HG02884 (cell line): Measurements from ENCODE around the gene FA2H.
"Not testable (repeated sequence)": the region's sequence is repeated elsewhere in the genome, so short reads cannot be mapped to it uniquely, and the experiment has no call there.

ENCODE experiments used
- ATAC-seq: cut with Tn5 transposase; IDR thresholded peaks from one replicate; pipeline ENCODE4 v1.9.1; 2021; ENCODE audit warnings: mild to moderate bottlenecking, moderate library complexity; ENCODE audit not compliant: unreplicated experiment

The FA2H gene, protein sequence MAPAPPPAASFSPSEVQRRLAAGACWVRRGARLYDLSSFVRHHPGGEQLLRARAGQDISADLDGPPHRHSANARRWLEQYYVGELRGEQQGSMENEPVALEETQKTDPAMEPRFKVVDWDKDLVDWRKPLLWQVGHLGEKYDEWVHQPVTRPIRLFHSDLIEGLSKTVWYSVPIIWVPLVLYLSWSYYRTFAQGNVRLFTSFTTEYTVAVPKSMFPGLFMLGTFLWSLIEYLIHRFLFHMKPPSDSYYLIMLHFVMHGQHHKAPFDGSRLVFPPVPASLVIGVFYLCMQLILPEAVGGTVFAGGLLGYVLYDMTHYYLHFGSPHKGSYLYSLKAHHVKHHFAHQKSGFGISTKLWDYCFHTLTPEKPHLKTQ

DNA sequence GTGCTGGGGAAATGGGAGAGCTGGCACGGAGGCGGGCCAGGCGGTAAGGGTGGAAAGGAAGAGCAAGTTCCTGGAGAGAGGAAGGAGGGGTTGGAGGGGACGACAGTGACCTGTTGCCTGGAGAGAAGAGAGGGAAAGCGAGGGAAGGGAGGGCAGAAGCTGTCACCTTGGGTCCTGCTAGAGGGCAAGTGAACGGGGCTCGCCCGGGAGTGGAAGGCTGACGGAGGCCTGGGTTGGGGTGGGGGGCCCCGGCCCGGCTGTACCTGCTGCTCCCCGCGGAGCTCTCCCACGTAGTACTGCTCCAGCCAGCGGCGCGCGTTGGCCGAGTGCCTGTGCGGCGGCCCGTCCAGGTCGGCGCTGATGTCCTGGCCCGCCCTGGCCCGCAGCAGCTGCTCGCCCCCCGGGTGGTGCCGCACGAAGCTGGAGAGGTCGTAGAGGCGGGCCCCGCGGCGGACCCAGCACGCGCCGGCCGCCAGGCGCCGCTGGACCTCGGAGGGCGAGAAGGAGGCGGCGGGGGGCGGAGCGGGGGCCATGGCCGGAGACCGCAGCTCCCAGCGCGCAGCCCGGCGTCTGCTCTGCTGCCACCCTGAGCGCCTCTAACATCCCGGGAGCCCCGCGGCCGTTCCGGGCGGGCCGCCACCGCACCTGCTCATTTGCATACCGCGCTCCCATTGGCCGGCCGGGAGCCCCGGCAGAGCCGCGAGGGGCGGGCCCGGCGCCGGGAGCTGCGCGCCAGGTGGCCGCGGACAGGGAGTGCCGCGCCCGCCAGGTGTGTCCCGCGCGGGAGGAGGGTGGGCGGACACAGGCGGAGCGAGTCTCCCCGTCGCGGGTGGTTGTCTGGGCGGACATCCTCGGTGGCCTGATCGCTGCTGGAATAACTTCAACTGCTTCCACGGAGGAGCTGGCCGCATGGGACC lies at the start of gene FA2H:
TSS of gene FA2H (minus strand) at position 598 of the 917 bp plus-strand sequence. CDS start at position 533, 65 bp downstream.
- ATAC-seq, result peak; percentile 79

DNA sequence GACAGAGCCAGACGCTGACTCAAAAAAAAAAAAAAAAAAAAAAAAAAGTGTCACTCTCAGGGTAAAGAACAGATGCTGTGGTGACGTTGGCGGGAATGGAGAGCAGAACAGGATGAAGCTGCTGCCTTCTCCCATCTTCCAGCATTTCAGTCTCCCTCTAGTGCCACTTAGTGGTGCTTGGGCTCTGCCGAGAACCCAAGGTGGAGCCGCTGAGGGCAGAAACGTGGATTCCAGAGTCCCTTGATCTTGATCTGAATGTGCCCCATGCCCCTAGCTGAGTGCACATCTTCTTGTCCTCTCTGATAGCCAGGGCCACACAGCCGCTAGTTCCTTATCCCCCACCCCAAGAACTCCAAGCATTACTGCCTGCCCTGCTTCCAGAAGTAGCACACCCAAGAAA lies 43.2 kb upstream of the FA2H start:
- no peak for ATAC-seq

DNA sequence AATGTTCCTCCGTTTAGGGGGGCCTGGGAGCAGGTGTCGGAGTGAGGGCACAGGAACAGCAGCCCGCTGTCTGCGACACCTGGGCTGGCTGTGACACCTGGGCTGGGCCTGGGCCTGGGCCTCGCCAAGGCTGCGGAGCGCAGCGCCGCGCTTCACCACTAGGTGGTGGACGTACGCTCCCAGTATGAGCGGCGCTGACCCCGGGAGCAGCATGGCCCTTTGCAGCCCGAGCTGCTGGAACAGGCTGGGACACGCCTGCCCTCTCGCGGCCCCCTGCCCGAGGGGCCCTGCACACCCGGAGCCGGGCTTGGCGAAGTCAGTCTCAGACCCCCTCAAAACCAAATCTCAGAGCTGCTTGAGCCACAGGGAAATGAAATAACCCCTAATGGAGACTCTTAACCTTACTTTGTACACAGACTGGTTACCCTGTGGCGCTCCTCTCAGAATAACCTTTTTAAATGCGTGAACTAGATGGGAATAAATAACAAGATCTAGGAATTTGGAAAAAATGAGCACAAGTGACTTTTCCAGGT lies 38.6 kb upstream of the FA2H start:
- peak; percentile 95 for ATAC-seq

DNA sequence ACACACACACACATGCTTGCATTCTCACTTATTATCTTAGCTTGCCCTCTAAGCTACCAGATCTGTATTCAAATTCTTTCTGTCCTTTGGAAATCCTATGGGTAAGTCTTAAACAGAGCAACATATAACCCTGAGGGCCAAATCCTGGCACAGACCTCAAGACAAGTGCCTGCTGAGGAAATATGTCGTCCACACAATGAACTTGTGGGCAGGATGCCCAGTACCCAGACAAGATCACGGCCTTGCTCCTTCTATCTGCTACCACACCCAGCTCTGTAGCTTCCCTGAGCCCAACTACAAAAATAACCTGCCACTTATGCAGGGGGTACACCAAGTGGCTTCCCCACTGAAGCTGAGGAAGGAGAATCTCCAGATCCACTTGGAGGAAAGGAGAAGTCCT lies 37.3 kb upstream of the FA2H start:
- no peak for ATAC-seq

DNA sequence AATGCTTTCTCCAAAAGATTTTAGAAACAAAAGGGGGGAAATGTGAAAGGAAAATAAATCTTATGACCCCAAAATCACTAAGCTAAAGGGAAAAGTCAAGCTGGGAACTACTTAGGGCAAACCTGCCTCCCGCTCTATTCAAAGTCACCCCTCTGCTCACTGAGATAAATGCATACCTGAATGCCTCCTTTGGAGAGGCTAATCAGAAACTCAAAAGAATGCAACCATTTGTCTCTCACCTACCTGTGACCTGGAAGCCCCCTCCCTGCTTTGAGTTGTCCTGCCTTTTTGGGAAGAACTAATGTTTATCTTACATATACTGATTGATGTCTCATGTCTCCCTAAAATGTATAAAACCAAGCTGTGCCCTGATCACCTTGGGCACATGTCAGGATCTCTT lies 36.6 kb upstream of the FA2H start:
- not testable (repeated sequence) for ATAC-seq

DNA sequence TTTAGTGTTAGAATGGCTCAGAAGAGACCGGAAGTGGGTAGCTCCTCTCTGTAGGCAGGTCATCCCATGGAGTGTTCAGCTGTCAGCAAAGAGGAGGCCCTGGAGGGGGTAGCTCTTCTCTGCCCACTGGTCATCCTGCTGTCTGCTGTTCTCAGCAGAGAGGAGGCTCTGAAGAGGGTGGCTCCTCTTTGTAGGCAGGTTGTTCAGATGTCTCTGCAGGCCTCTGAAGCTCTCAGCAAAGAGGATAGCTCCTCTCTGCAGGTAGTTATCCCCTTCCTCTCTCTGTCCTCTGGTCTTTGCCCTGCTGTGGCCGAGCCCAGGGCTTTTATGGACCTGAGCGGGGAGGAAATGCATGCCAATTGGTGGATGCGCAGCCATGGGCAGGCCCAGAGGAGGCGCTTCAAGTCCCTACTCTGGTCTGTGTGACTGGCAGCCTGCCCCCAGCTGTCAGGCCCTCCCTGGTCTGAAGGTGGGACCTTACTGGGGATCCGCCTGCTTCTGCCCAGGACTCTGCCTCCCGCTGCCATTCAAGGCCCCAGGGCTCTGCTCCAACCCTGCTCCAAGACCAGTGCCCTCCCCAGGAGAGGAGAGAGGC lies 32.5 kb upstream of the FA2H start:
- no peak for ATAC-seq

DNA sequence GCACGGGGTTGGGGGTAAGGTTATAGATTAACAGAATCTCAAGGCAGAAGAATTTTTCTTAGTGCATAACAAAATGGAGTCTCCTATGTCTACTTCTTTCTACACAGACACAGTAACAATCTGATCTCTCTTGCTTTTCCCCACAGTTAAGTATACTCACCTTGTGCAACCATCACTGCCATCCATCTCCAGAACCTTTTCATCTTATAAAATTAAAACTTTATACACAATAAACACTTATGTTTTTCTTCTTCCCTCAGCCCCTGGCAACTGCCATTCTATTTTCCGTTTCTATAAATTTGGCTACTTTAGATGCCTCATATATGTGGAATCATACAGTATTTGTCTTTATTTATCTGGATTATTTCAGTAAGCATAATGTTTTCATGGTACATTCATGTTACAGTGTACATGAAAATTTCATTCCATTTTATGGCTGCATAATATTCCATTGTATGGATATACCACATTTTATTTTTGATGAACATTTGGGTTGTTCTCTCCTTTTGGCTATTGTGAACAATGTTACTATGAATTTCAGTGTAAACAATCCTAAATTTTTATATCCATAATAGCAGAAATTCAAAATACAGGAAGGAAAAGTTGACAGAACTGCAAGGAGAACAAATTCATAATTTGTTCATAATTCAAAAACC lies 25.7 kb upstream of the FA2H start:
- no peak for ATAC-seq

DNA sequence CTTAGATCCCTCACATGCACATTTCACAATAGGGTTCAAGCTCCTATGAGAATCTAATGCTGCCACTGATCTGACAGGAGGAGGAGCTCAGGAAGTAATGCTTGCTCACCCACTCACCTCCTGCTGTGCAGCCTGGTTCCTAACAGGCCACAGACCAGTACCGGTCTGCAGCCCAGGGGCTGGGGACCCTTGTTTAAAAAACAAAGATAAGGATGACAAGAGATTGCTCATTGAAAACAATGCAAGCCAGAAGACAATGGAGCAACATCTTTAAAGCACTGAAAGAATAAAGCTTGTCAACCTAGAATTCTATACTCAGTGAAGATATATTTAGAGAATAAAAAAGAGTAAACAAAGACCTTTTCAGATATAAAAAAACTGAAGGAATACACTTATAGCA lies 22.8 kb upstream of the FA2H start:
- no peak for ATAC-seq

DNA sequence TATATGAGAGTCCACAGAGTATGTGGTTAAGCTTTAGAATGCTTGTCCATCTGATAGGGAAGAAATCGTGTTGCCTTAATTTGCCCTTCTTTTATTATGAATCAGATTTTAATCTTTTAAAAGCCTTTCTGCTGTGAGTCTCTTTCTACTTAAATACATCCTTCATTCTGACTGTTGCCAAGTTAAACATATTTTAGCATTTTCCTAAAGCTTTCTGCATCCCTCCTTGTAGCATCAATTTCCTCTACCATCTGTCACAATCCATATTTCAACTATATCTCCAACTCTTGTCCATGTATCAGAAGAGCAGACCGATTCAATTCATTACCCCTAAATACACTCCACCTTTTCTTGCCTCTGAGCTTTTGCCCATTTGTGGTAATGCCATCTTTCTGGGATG lies 20.5 kb upstream of the FA2H start:
- ATAC-seq, result no peak

DNA sequence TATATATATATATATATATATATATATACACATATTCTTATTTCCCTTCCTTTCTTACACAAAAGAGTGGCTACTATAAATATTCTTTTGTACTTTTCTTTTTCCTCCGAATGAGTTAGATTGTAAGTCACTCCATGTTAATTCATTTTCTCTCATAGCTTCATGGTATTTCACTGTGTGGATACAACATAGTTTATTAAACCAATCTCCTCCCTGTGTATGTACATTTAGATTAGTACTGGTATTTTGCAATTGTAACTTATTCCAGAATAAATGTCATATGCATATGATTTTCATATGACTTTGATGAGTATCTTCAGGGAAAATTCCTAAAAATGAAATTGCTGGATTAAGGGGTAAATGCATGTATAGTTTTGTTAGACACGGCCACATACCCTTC lies 20.0 kb upstream of the FA2H start:
- ATAC-seq, result no peak

DNA sequence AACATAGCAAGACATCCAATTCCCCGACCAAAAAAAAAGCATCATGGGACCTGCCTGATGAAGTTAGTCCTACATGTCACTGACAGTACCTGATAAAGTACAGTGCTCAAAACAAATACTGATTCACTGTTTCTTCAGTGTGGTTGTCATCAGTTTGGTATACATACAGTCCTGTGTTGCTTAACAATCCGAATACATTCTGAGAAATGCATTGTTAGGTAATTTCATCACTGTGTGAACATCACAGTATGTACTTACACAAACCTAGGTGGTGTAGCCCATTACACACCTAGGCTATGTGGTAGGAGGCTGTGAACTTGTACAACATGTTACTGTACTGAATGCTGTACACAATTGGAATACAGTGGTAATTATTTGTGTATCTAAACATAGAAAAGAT lies 19.0 kb upstream of the FA2H start:
- no peak for ATAC-seq

DNA sequence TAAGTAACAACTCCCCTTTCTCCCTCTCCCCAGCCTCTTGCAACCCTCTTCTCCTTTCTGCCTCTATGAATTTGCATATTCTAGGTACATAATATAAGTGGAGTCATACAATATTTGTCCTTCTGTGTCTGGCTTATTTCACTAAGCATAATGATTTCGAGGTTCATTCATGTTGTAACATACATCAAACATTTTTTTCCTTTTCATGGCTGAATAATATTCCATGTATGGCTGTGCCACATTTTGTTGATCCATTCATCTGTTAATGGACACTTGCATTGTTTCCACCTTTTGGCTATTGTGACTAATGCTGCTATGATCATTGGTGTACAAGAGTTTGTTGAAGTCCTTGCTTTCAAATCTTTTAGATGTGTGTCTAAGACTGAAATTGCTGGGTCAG lies 17.6 kb upstream of the FA2H start:
- ATAC-seq, result no peak

DNA sequence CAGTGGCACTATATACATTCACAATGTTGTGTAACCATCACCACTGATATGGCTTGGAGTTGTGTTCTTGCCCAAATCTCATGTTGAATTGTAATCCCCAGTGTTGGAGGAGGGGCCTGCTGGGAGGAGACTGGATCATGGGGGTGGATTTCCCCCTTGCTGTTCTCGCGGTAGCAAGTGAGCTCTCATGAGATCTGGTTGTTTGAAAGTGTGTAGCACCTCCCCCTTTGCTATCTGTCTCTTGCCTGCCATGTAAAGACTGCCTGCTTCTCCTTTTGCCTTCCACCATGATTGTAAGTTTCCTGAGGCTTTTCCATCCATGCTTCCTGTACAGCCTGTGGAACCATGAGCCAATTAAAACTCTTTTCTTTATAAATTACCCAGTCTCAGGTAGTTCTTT lies 17.1 kb upstream of the FA2H start:
- ATAC-seq, result not testable (repeated sequence)

DNA sequence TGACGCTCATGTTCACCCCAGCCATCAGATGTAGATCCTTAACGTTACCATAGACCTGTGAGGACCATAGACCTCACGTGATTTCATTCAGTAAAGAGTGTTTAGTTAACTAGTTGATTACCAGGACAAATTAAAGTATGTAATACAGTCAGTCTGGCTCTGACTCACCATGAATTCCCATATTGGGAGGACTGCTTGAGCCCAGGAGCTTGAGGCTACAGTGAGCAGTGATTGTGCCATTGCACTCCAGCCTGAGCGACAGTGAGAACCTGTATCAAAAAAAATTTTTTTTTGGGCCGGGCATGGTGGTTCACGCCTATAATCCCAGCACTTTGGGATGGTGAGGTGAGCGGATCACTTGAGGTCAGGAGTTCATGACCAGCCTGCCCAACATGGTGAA lies 13.5 kb upstream of the FA2H start:
- no peak for ATAC-seq

DNA sequence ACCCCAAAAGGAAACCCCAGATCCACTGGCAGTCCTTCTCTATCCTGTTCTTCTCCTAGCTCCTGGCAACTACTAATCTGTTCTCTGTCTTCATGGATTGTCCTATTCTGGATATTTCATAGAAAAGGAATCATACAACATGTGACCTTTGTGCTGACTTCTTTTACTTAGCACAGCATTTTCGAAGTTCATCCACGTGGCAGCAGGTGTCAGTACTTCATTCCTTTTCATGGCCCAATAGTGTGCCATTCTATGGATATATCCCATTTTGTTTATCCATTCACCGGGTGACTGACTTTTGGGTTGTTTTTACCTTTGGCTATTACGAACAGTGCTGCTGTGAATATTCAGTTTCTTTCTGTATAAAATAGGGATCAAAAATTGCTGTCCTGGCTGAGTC lies 10.4 kb upstream of the FA2H start:
- ATAC-seq, result no peak

DNA sequence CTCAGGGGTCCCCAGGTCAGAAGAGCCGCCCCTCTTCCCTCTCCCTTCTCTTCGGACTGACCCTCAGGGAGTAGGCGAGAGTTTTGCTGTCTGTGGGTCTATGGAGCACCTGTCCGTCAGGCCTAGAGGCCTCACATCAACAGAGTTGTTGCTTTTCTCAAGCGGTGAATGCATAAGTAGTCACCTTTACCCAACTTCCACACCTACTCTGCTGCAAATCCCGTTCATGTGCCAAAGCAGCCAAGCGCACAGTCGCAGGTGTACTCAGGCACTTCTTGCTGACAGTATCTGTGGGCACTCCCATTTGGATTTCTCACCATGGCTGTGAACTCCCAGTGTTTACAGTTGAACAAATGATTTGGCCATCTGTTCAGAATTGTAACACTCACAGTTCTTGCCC lies 4.0 kb upstream of the FA2H start:
- no peak for ATAC-seq

DNA sequence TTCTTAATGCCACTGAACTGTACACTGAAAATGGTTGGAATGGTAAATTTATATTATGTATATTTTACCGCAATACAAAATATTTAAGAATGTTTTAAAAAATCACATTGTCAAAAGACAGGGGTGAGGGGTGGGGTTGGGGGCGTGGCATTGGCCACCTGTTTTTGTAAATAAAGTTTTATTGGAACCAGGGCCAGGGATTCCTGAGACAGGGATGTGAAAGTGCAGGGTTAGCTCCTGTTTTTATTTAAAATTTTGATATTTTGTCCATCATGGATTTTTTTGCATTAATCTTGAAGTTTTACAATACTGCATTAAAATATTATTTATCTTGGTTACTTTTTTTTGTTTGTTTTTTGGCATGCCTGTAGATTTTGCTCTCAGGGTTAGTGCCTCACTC lies 2.3 kb upstream of the FA2H start:
- no peak for ATAC-seq

DNA sequence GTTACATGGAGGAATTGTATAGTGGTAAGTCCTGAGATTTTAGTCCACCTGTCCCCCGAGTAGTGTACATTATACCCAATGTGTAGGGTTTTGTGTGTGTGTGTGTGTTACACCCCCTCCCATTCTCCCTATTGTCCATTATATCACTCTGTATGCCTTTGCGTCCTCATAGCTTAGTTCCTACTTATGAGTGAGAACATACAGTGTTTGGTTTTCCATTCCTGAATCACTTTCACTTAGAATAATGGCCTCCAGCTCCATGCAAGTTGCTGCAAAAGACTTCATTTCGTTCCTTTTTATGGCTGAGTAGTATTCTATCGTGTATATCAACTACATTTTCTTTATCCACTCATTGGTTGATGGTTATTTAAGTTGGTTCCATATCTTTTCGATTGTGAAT lies 635 bp upstream of the FA2H start:
- no peak for ATAC-seq

DNA sequence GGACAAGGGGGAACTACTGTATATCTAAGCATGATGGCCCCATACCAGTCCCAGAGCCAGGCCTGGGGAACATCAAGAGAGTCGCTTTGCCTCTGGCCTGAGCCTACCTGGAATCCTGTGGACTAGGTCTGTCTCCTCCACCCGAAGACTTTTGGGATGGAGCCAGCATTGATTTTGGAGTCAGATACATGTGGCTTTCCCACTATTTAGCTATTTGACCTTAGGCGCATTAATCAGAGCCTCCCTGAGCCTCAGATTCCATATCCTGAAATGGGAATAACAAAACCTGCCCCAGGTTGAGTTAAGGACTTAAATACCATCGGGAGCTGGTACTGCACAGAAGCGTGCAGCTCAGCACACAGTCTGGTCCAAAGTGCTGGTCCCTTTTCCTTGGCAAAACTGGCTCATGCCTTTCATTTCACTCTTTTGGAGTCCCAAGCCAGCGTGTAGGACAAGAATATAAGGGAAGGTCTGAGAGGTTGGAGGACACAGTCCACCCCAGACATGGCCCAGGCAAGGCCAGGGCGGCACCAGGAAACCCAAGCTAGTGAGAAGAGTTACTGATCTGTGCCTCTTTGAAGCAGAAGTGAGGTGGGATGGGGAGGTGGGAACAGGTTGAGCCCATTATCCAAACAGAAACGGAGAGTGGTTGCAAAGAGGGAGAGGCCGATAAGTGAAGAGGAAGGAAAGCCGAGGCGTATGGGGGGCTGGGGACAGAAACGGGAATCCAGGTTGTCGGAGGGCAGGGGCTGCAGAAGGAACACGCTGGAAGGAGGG lies 986 bp downstream of the FA2H start:
- ATAC-seq, result no peak

DNA sequence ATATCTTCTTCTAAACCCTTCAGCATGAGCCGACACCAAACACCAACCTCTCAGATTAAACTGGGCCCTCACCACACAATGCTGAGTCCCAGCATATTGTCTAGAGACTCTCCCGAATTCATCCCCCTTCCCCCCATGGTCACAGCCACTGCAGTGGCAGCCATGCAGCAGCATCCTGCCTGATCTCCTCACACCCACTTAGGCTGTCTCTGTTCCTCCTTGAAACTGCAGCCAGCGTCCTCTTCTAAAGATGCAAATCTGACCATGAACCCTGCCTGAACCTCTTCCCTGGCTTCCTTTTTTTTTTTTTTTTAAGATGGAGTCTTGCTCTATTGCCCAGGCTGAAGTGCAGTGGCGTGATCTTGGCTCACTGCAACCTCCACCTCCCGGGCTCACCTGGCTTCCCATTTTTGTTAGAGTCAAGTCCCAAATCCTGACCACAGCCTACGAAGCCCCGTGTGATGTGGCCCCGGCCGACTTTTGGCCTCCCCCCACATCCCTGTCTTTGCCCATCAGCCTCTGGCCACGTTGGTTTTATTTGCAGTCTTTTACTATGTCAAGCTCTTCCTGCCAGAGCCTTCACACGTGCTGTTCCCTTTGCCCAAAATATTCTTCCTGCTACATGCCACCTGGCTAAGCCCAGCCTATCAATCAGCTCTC lies 2.8 kb downstream of the FA2H start:
- peak; percentile 69 for ATAC-seq
